Mesenchymal stem cell (in vitro differentiated cells and primary cell): ENCODE measurements around the gene HSPB9.

Experiments used
- DNase-seq: peaks from one replicate; pipeline ENCODE4 v3.0.0-alpha.2; 2013
- H2AFZ ChIP-seq: one replicate; pipeline ENCODE4 v1.6.1; 2013; ENCODE audit warnings: low read depth, mild to moderate bottlenecking, control low read depth, inconsistent platforms, low read length, moderate library complexity
- H2AK5ac ChIP-seq: 2 replicates; pipeline ENCODE4 v1.6.1; 2013; ENCODE audit warnings: low read length, moderate library complexity, mild to moderate bottlenecking, inconsistent platforms; ENCODE audit not compliant: severe bottlenecking
- H2BK120ac ChIP-seq: one replicate; pipeline ENCODE4 v1.6.1; 2013; ENCODE audit warnings: low read depth, mild to moderate bottlenecking, inconsistent platforms, low read length, moderate library complexity
- H2BK12ac ChIP-seq, 2 experiments: one replicate each; pipeline ENCODE4 v1.6.1; 2013; ENCODE audit warnings: inconsistent platforms in 2 of 2, low read length in 2 of 2, mild to moderate bottlenecking in 2 of 2, moderate library complexity in 2 of 2, control low read depth in 1 of 2
- H2BK15ac ChIP-seq: one replicate; pipeline ENCODE4 v1.6.1; 2013; ENCODE audit warnings: mild to moderate bottlenecking, low read depth, inconsistent platforms; ENCODE audit not compliant: poor library complexity, severe bottlenecking
- H2BK5ac ChIP-seq: 2 replicates; pipeline ENCODE4 v1.6.1; 2013; ENCODE audit warnings: low read depth, mild to moderate bottlenecking, low read length, control low read depth, inconsistent platforms; ENCODE audit not compliant: poor library complexity, severe bottlenecking
- H3K14ac ChIP-seq, 2 experiments: one replicate each; pipeline ENCODE4 v1.6.1; 2013; ENCODE audit warnings: inconsistent platforms in 2 of 2, low read length in 2 of 2, control low read depth in 1 of 2, mild to moderate bottlenecking in 1 of 2, moderate library complexity in 1 of 2
- H3K18ac ChIP-seq, 2 experiments: one replicate each; pipeline ENCODE4 v1.6.1; 2013; ENCODE audit warnings: inconsistent platforms in 2 of 2, low read length in 2 of 2, control low read depth in 1 of 2, low read depth in 1 of 2, mild to moderate bottlenecking in 1 of 2
- H3K23ac ChIP-seq, 2 experiments: one replicate each; pipeline ENCODE4 v1.6.1; 2013; ENCODE audit warnings: inconsistent platforms in 2 of 2, low read length in 2 of 2, mild to moderate bottlenecking in 2 of 2, moderate library complexity in 2 of 2, control low read depth in 1 of 2
- H3K27ac ChIP-seq: 2 replicates; pipeline ENCODE4 v1.5.1; 2013; ENCODE audit warnings: mild to moderate bottlenecking, moderate library complexity, low read length, control low read depth, inconsistent platforms; ENCODE audit not compliant: poor library complexity, severe bottlenecking
- H3K27me3 ChIP-seq, 2 experiments: 2 replicates each; pipeline versions ENCODE4 v1.6.1 to v1.7.0; 2013; ENCODE audit warnings: low read length in 2 of 2, mild to moderate bottlenecking in 2 of 2, moderate library complexity in 2 of 2, control low read depth in 1 of 2, inconsistent platforms in 1 of 2; ENCODE audit not compliant: control insufficient read depth in 1 of 2, insufficient read depth in 1 of 2
- H3K36me3 ChIP-seq, 2 experiments: 2 replicates each; pipeline versions ENCODE4 v1.6.1 to v1.7.0; 2013; ENCODE audit warnings: low read length in 2 of 2, control low read depth in 1 of 2, inconsistent platforms in 1 of 2, low read depth in 1 of 2, mild to moderate bottlenecking in 1 of 2; ENCODE audit not compliant: insufficient read depth in 2 of 2, control insufficient read depth in 1 of 2
- H3K4ac ChIP-seq, 2 experiments: one replicate each; pipeline ENCODE4 v1.6.1; 2013; ENCODE audit warnings: inconsistent platforms in 2 of 2, low read length in 2 of 2, mild to moderate bottlenecking in 2 of 2, moderate library complexity in 2 of 2, control low read depth in 1 of 2, low read depth in 1 of 2
- H3K4me1 ChIP-seq: 2 replicates; pipeline ENCODE4 v1.6.1; 2013; ENCODE audit warnings: low read depth, low read length, control low read depth; ENCODE audit not compliant: control insufficient read depth, insufficient read depth
- H3K4me2 ChIP-seq: 2 replicates; pipeline ENCODE4 v1.6.1; 2013; ENCODE audit warnings: low read length, mild to moderate bottlenecking, inconsistent platforms; ENCODE audit not compliant: poor library complexity, severe bottlenecking
- H3K4me3 ChIP-seq, 2 experiments: 2 replicates each; pipeline versions ENCODE4 v1.5.1 to v1.7.0; 2013; ENCODE audit warnings: low read length in 2 of 2, mild to moderate bottlenecking in 2 of 2, control low read depth in 1 of 2, low read depth in 1 of 2; ENCODE audit not compliant: insufficient read depth in 1 of 2
- H3K79me1 ChIP-seq: replicated peaks from 2 replicates; pipeline ENCODE4 v1.6.1; 2013; ENCODE audit warnings: mild to moderate bottlenecking, control low read depth, low read length, inconsistent platforms; ENCODE audit not compliant: poor library complexity, severe bottlenecking
- H3K9ac ChIP-seq: 2 replicates; pipeline ENCODE4 v1.7.0; 2013; ENCODE audit warnings: mild to moderate bottlenecking, low read length, moderate library complexity
- H3K9me3 ChIP-seq: 2 replicates; pipeline ENCODE4 v1.7.0; 2013; ENCODE audit warnings: mild to moderate bottlenecking, low read length; ENCODE audit not compliant: control insufficient read depth
- H4K8ac ChIP-seq: one replicate; pipeline ENCODE4 v1.6.1; 2013; ENCODE audit warnings: inconsistent platforms, mild to moderate bottlenecking, low read length, moderate library complexity
- H4K91ac ChIP-seq: one replicate; pipeline ENCODE4 v1.6.1; 2013; ENCODE audit warnings: mild to moderate bottlenecking, low read length, inconsistent platforms
- WGBS: methylation state at CpG from one replicate; pipeline ENCODE4 v1.1.7; 2013; ENCODE audit warnings: mixed read lengths; 5-methylcytosine and 5-hydroxymethylcytosine counted together

The HSPB9 gene

GRCh38 chr17:42165751-42166150, 43.1 kb downstream of the HSPB9 start:
- no peak overlapping the region for H2BK15ac ChIP-seq
- no peak overlapping the region for H4K91ac ChIP-seq
- no peak overlapping the region for H2AK5ac ChIP-seq
- no peak overlapping the region for H3K18ac ChIP-seq
- H2BK5ac ChIP-seq, result no peak overlapping the region
- no peak overlapping the region for H2BK12ac ChIP-seq
- H2BK120ac ChIP-seq, result no peak overlapping the region
- no peak overlapping the region for H4K8ac ChIP-seq
- H3K27ac ChIP-seq, result no peak overlapping the region
- H3K4ac ChIP-seq, result no peak overlapping the region
- H3K14ac ChIP-seq, result no peak overlapping the region
- H3K4me3 ChIP-seq, result no peak overlapping the region
- H3K4me2 ChIP-seq, result no peak overlapping the region
- no peak overlapping the region for H3K9ac ChIP-seq
- no peaks in the 10 kb centered on the region for H3K4me1 ChIP-seq
- H2AFZ ChIP-seq, result no peak overlapping the region
- H3K79me1 ChIP-seq, result no peaks in the 10 kb centered on the region
- peaks cover 5 to 24% of the 10 kb centered on the region in 2 experiments for H3K27me3 ChIP-seq
- no peaks in the 10 kb centered on the region for H3K9me3 ChIP-seq
- WGBS, result 86% methylated on average over 6 of the region's 6 CpGs
- no peak overlapping the region for H3K23ac ChIP-seq
- DNase-seq, result no peak
- no peaks in the 10 kb centered on the region for H3K36me3 ChIP-seq

GRCh38 chr17:42166196-42166763, 43.7 kb downstream of the HSPB9 start:
- Histone ChIP-seq H3K4me3 (no peak overlapping the region), H2BK5ac (no peak overlapping the region), H3K27ac (no peak overlapping the region), H4K91ac (no peak overlapping the region), H3K4me2 (no peak overlapping the region), H3K9me3 (no peaks in the 10 kb centered on the region), H2BK15ac (no peak overlapping the region), H3K27me3 (peaks cover 10 to 29% of the 10 kb centered on the region in 2 experiments), H2AK5ac (no peak overlapping the region), H3K23ac (no peak overlapping the region), H3K4ac (no peak overlapping the region), H4K8ac (no peak overlapping the region), H3K36me3 (no peaks in the 10 kb centered on the region), H3K4me1 (no peaks in the 10 kb centered on the region), H2AFZ (no peak overlapping the region), H3K14ac (no peak overlapping the region), H3K18ac (no peak overlapping the region), H2BK120ac (no peak overlapping the region), H2BK12ac (no peak overlapping the region), H3K79me1 (no peaks in the 10 kb centered on the region), H3K9ac (no peak overlapping the region)
- 93% methylated on average over 19 of the region's 19 CpGs for WGBS
- DNase-seq, result no peak

- Histone ChIP-seq H2AK5ac (no peak overlapping the region), H2BK5ac (no peak overlapping the region), H3K36me3 (no peaks in the 10 kb centered on the region), H3K79me1 (no peaks in the 10 kb centered on the region), H3K4me1 (peaks cover 2% of the 10 kb centered on the region), H2AFZ (no peak overlapping the region), H3K4me3 (no peak overlapping the region), H3K9ac (no peak overlapping the region), H3K18ac (no peak overlapping the region), H4K8ac (no peak overlapping the region), H3K9me3 (no peaks in the 10 kb centered on the region), H2BK120ac (no peak overlapping the region), H3K23ac (no peak overlapping the region), H2BK15ac (no peak overlapping the region), H3K27ac (no peak overlapping the region), H3K4ac (no peak overlapping the region), H3K4me2 (no peak overlapping the region), H3K14ac (no peak overlapping the region), H4K91ac (no peak overlapping the region), H2BK12ac (no peak overlapping the region), H3K27me3 (peaks cover 20 to 40% of the 10 kb centered on the region in 2 experiments)
- whole genome bisulfite sequencing, result 86% methylated on average over 8 of the region's 8 CpGs
- no peak for DNase-seq
Observed at GRCh38 chr17:42167807-42168206, 45.2 kb downstream of the HSPB9 start.

- H3K27ac ChIP-seq, result no peak overlapping the region
- peaks cover 2% of the 10 kb centered on the region for H3K4me1 ChIP-seq
- no peak overlapping the region for H3K18ac ChIP-seq
Observed at GRCh38 chr17:42169351-42169750, 46.7 kb downstream of the HSPB9 start.

More at GRCh38 chr17:42169351-42169750, 46.7 kb downstream of the HSPB9 start:
- H2BK15ac ChIP-seq, result no peak overlapping the region
- no peak overlapping the region for H4K91ac ChIP-seq
- H2BK120ac ChIP-seq, result no peak overlapping the region
- no peak overlapping the region for H3K23ac ChIP-seq
- no peaks in the 10 kb centered on the region for H3K36me3 ChIP-seq
- DNase-seq, result no peak
- no peak overlapping the region for H3K14ac ChIP-seq
- no peak overlapping the region for H2AFZ ChIP-seq
- H3K9ac ChIP-seq, result no peak overlapping the region
- no peak overlapping the region for H3K4me3 ChIP-seq
- H3K4me2 ChIP-seq, result no peak overlapping the region
- H2AK5ac ChIP-seq, result no peak overlapping the region
- no peak overlapping the region for H2BK12ac ChIP-seq
- no peak overlapping the region for H2BK5ac ChIP-seq
- 96% methylated on average over 27 of the region's 29 CpGs for WGBS
- H3K27me3 ChIP-seq, result peaks cover 31 to 44% of the 10 kb centered on the region in 2 experiments
- no peak overlapping the region for H4K8ac ChIP-seq
- no peak overlapping the region for H3K4ac ChIP-seq
- H3K9me3 ChIP-seq, result no peaks in the 10 kb centered on the region
- H3K79me1 ChIP-seq, result no peaks in the 10 kb centered on the region
